HUES64 (cell line): ENCODE measurements around the gene ANAPC15.
A peak's percentile ranks its signal among the peaks of the same experiment; 100 is the strongest.

Source experiments
- H3K27ac ChIP-seq: 2 replicates; pipeline ENCODE4 v1.7.0; 2013; ENCODE audit warnings: low read depth, low read length, inconsistent platforms
- H3K27me3 ChIP-seq: 2 replicates; pipeline ENCODE4 v1.6.1; 2013; ENCODE audit warnings: mild to moderate bottlenecking, low read length; ENCODE audit not compliant: insufficient read depth
- H3K36me3 ChIP-seq: 2 replicates; pipeline ENCODE4 v1.6.1; 2013; ENCODE audit warnings: mild to moderate bottlenecking, low read length; ENCODE audit not compliant: insufficient read depth
- H3K4me1 ChIP-seq: 2 replicates; pipeline ENCODE4 v1.6.1; 2013; ENCODE audit warnings: mild to moderate bottlenecking, low read length, moderate library complexity; ENCODE audit not compliant: insufficient read depth
- H3K4me3 ChIP-seq: 2 replicates; pipeline ENCODE4 v1.5.1; 2013; ENCODE audit warnings: mild to moderate bottlenecking, low read length, moderate library complexity
- H3K9ac ChIP-seq: 2 replicates; pipeline ENCODE4 v1.6.1; 2013; ENCODE audit warnings: mild to moderate bottlenecking, low read depth, low read length
- H3K9me3 ChIP-seq: 2 replicates; pipeline ENCODE4 v1.6.1; 2013; ENCODE audit warnings: low read depth, low read length; ENCODE audit not compliant: insufficient read depth
- WGBS: fragments of 150-250, 120-280 bp; methylation state at CpG from one replicate; pipeline ENCODE4 v1.1.7; 2013; ENCODE audit warnings: missing lambda C conversion rate; 5-methylcytosine and 5-hydroxymethylcytosine counted together

The ANAPC15 gene

DNA sequence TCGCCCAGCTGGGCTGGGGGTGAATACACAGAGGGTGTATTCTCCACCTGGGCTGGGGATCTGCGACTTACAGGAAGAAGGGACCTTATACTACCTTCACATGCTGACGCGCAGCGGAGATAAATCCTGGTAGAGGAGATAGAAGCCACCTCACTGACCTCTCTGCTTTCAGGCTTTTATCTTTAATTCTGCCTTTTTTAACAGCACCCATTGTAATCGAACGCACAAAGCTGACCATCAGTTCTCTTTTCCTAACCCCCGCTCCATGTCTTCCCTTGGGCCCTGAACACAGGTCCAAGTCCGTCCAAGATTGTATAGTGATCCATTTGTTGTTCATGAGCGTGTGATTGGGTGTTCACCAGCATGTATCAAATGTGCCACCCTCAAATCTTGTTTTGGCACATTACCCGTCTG is 8.7 kb downstream of the ANAPC15 start:
- Histone ChIP-seq H3K4me1 (peaks cover 6% of the 10 kb centered on the region; the same call in 1 of the 2 replicates), H3K27me3 (no peaks in the 10 kb centered on the region), H3K9ac (peak overlapping the region; percentile 60), H3K9me3 (no peaks in the 10 kb centered on the region), H3K27ac (peak overlapping the region; percentile 87), H3K36me3 (peaks cover 23% of the 10 kb centered on the region), H3K4me3 (peak overlapping the region; percentile 52)
- 87% methylated on average over 11 of the region's 11 CpGs for WGBS

- peaks cover 29% of the 10 kb centered on the region for H3K36me3 ChIP-seq
- peak within 1 kb of the TSS; percentile 95 for H3K27ac ChIP-seq
- WGBS, result 5% methylated on average over 64 of the region's 64 CpGs
- H3K4me3 ChIP-seq, result peak within 1 kb of the TSS; percentile 96
- H3K9ac ChIP-seq, result peak within 1 kb of the TSS; percentile 97
- no peaks in the 10 kb centered on the region for H3K9me3 ChIP-seq
- no peaks in the 10 kb centered on the region for H3K27me3 ChIP-seq
- peaks cover 6% of the 10 kb centered on the region; the same call in 1 of the 2 replicates for H3K4me1 ChIP-seq
Observed at GRCh38 chr11:72102946-72103753, 9.3 kb downstream of the ANAPC15 start, which contains the start of gene LAMTOR1. Gene LAMTOR1, minus strand, starts transcription at chr11:72103297. Its CDS starts 73 bp downstream, at chr11:72103224.

DNA sequence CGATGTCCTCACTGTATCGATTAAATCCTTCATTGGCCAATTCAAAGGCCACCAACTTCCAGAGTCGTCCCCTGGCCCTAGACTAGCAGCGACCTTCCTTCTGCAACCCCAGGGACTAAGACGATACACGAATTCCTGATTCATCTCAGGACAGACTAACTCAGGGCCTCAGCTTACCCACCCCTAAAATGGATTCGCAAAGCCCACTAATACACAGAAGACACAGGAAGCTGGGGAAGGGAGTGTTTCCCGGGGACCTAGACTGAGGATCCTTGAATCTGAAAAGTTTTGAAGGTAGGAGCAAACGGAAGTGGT is 9.9 kb downstream of the ANAPC15 start:
- Histone ChIP-seq H3K9me3 (no peaks in the 10 kb centered on the region), H3K27me3 (no peaks in the 10 kb centered on the region), H3K27ac (peak overlapping the region; percentile 95), H3K4me3 (peak overlapping the region; percentile 96), H3K36me3 (peaks cover 34% of the 10 kb centered on the region), H3K4me1 (peaks cover 6% of the 10 kb centered on the region; the same call in 1 of the 2 replicates), H3K9ac (peak overlapping the region; percentile 97)
- WGBS, result 7% methylated on average over 9 of the region's 9 CpGs

GRCh38 chr11:72102162-72102561 is 10.3 kb downstream of the ANAPC15 start:
- H3K9me3 ChIP-seq, result no peaks in the 10 kb centered on the region
- no peaks in the 10 kb centered on the region for H3K27me3 ChIP-seq
- peak overlapping the region; percentile 96 for H3K4me3 ChIP-seq
- peaks cover 39% of the 10 kb centered on the region for H3K36me3 ChIP-seq
- no peak overlapping the region; the same call in 1 of the 2 replicates for H3K27ac ChIP-seq
- 67% methylated on average over 4 of the region's 4 CpGs for WGBS
- H3K4me1 ChIP-seq, result peaks cover 6% of the 10 kb centered on the region; the same call in 1 of the 2 replicates
- peak overlapping the region; percentile 97 for H3K9ac ChIP-seq

DNA sequence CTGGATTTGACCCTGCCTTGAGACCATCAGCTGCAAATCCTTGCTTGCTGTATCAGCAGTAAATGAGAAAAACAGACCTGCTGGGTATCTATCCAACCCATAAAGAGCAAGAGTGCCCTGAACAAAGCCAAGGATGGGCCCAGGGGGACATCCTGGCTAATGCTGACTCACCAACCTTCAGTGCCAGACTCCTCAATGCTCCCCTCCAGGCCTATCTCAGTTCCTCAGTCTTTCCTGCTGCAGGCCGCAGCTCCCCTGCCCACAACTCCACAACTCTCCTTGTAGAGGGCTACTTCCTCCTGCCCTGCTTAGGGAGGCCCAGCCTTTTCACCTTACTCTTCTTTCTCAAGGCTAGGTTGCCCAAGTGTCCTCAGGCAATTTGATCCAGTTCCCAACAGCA is 12.0 kb downstream of the ANAPC15 start:
- WGBS, result 91% methylated on average over 1 of the region's 1 CpG
- H3K4me1 ChIP-seq, result peaks cover 6% of the 10 kb centered on the region; the same call in 1 of the 2 replicates
- no peaks in the 10 kb centered on the region for H3K27me3 ChIP-seq
- H3K36me3 ChIP-seq, result peaks cover 47% of the 10 kb centered on the region
- 0 out of 2 replicates have a peak overlapping the region, but pooled peaks have one; percentile 25 for H3K9ac ChIP-seq
- H3K27ac ChIP-seq, result no peak overlapping the region
- no peak overlapping the region for H3K4me3 ChIP-seq
- H3K9me3 ChIP-seq, result no peaks in the 10 kb centered on the region

DNA sequence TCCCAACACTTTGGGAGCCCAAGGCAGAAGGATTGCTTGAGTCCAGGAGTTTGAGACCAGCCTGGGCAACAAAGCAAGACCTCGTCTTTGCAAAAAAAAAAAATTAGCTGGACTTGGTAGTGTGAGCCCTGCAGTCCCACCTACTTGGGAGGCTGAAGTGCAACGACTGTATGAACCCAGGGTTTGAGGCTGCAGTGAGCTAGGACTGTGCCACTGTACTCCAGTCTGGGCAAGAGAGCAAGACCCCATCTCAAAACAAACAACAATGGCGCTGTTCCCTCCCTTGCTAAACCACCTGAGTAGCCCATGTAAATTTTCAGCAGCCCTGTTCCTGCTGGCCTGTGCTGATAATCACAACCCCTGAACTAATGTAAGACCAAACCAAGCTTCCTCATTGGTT is 12.5 kb downstream of the ANAPC15 start:
- Histone ChIP-seq H3K27ac (no peak overlapping the region), H3K9me3 (no peaks in the 10 kb centered on the region), H3K9ac (no peak overlapping the region), H3K27me3 (no peaks in the 10 kb centered on the region), H3K4me3 (no peak overlapping the region), H3K4me1 (peaks cover 6% of the 10 kb centered on the region; the same call in 1 of the 2 replicates), H3K36me3 (peaks cover 52% of the 10 kb centered on the region)
- 94% methylated on average over 3 of the region's 3 CpGs for WGBS

DNA sequence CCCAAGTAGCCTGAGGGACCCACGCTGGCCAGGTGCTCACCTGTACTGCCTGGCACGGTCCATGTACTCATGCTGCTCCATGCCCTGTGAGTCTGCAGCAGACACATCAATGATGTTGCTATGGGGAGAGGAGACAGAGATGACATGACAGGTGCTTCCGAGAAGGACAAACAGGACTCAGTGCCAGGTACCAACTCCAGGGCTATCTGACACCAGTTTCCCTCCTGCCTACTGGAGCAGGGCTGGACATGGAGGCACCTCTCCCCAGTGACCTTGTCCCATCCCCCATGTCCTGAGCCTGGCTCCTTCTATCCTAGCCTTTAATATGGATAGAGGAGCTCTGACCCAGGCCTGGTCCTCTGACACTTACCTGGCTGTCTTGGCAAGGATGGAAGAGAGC is 13.8 kb downstream of the ANAPC15 start:
- WGBS, result 95% methylated on average over 3 of the region's 3 CpGs
- H3K36me3 ChIP-seq, result peaks cover 61% of the 10 kb centered on the region

GRCh38 chr11:72091292-72091691 is 21.2 kb downstream of the ANAPC15 start:
- Histone ChIP-seq H3K4me3 (no peak overlapping the region), H3K4me1 (peaks cover 3% of the 10 kb centered on the region; the same call in 1 of the 2 replicates), H3K27ac (no peak overlapping the region; the same call in 1 of the 2 replicates), H3K9ac (no peak overlapping the region), H3K9me3 (no peaks in the 10 kb centered on the region), H3K27me3 (no peaks in the 10 kb centered on the region), H3K36me3 (peaks cover 25% of the 10 kb centered on the region)
- WGBS, result 63% methylated on average over 2 of the region's 4 CpGs

More for the DNA sequence above, 13.8 kb downstream of the ANAPC15 start:
- peaks cover 3% of the 10 kb centered on the region; the same call in 1 of the 2 replicates for H3K4me1 ChIP-seq
- H3K9me3 ChIP-seq, result no peaks in the 10 kb centered on the region
- H3K9ac ChIP-seq, result no peak overlapping the region
- no peaks in the 10 kb centered on the region for H3K27me3 ChIP-seq
- no peak overlapping the region for H3K4me3 ChIP-seq
- H3K27ac ChIP-seq, result no peak overlapping the region

DNA sequence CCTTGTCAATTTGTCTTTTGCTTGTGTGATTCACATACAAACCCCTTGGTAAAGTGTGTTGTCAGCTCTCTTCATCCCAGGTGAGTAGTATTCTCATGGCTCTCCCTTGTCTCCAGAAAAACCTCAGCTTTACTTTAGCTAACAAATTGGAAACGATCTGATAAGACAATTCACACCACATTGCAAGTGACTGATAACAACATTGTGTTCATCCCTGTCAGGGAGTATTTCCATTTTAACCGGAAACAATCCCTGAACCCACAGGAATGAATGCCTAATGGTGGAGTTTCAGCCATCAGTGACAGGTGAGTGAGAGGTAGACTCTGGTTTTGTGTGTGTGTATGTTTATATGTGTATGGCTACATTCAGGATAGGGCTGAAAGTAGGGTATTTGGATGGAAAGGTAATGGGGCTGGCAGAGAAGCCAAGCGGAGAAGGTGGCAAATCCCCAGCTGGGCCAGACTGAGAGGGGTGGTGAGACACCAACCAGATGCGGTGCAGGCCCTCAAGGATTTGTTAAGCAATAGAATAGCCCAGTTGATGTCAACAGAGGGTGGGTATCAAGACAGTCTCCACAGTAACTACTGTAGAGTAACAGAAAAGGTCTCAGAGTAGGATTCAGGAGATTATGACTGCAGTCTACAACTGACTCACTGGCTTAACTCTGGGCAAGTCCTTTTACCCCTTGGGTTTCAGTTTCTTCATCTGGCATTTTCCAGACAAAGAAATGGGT is 24.3 kb downstream of the ANAPC15 start:
- H3K36me3 ChIP-seq, result peaks cover 11% of the 10 kb centered on the region
- no peak overlapping the region for H3K4me3 ChIP-seq
- WGBS, result 86% methylated on average over 4 of the region's 4 CpGs
- peaks cover 3% of the 10 kb centered on the region; the same call in 1 of the 2 replicates for H3K4me1 ChIP-seq
- H3K9ac ChIP-seq, result no peak overlapping the region
- H3K27ac ChIP-seq, result no peak overlapping the region
- H3K27me3 ChIP-seq, result no peaks in the 10 kb centered on the region
- H3K9me3 ChIP-seq, result no peaks in the 10 kb centered on the region

DNA sequence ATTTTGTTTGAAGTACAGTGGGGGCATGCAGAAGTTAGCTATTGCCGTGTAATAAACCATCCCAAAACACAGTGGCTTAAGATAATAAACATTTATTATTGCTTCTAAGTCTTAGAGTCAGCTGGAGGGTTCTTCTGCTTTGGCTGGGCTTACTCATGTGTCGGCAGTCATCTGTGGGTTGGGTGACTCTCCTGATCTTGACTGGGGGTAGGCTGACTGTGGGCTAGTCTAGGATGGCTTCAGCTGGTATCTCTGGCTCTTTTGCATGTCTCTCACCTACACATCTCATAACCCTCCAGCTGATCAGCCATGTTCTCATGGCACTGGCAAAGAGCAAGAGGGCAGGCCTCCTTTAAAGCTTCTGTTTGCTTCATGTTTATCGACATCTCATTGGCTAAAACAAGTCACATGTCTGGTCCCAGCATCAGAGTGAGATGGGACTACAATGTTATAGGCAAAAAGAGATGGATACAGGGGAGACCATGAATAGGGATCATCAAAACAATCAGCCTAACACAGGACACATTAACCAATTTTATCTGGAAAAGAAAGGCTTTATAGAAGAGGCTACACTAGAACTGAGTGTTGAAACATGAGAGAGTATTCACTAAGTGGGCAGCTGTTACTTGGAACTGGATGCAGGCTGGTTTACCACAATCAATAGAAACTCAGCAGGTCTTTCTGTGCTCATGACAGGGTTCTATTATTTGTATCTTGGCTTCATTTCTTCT is 26.7 kb downstream of the ANAPC15 start:
- H3K4me1 ChIP-seq, result no peaks in the 10 kb centered on the region
- WGBS, result 97% methylated on average over 2 of the region's 3 CpGs
- H3K27me3 ChIP-seq, result no peaks in the 10 kb centered on the region
- no peak overlapping the region for H3K27ac ChIP-seq
- no peak overlapping the region for H3K9ac ChIP-seq
- peaks cover 11% of the 10 kb centered on the region for H3K36me3 ChIP-seq
- H3K4me3 ChIP-seq, result no peak overlapping the region
- H3K9me3 ChIP-seq, result no peaks in the 10 kb centered on the region
